Urothelium cell line (cell line): ENCODE measurements around the gene ZFP14.
"Not testable (repeated sequence)": the region's sequence is repeated elsewhere in the genome, so short reads cannot be mapped to it uniquely, and the experiment has no call there.

Experiments used
- DNase-seq: peaks from one replicate; pipeline ENCODE4 v3.0.0; 2011; ENCODE audit warnings: low spot score, mixed read lengths
- FAIRE-seq: peaks from 2 replicates; lab custom pipeline; 2011; peaks lifted over from hg19 to GRCh38; lab: Jason Lieb, UNC

The ZFP14 gene

DNA sequence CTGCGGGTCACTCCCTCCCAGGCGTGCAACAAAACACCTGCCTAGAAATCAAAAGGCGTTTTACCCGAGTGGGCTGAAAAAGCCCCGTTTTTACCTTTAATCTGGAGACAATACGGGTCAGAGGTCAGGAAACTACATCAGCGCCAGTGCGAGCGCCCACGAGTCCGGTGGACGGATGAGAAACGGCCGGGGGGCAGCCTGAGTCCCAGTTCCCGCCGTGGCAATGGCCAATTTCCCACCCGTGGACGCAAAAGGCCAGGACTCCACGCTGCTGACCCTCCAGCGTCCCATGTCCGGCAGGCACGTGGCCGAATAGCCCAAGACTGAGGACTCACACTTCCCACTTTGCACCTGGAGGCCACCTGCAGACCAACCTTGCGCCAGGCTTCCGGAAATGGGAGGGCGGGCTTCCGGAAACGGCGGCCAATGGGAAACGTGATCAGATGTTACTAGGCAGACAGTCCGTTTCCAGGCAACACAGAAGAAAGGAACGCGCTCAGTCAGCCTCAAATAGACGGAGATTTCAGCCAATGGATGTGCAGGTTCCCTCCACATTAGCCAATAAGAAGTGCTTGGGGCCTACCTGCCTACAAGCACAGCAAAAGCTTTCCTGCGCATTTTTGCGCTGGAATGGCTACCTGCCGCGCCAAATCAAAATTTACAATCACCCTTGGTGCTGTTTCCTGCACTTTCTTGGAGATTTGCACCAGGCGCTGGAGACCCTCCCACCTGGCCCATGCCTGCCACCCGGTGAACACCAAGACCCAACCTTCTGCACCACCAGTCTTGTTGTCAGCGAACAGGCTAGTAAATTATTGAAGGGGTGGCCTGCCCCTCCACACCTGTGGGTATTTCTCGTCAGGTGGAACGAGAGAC, 47.4 kb downstream of the ZFP14 start:
- DNase-seq, result peak; percentile 52

GRCh38 chr19:36330216-36330615, 48.8 kb downstream of the ZFP14 start:
- FAIRE-seq (no peak), DNase-seq (no peak)

More for the DNA sequence above, 47.4 kb downstream of the ZFP14 start:
- no peak for FAIRE-seq

DNA sequence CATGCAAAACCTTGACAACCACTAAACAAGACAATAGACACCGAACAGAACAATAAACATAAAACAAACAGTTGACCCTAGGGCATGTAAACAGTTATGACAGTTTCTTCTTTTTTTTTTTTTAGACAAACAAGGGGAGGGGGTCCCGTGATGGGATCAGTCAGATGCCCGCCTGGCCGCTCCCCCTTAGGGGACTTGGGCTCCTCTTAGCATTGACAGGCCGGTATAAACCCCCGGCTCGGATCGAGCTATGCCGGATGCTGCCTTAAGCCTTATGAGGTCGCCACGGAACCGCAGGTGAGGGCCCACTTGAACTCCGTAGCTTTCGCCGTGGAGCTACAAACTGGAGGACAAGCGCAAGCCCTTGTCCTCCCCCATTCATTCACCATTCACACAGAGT, 49.5 kb downstream of the ZFP14 start:
- not testable (repeated sequence) for FAIRE-seq

GRCh38 chr19:36326649-36327048, 52.4 kb downstream of the ZFP14 start:
- FAIRE-seq, DNase-seq: not testable (repeated sequence)

More for the DNA sequence above, 49.5 kb downstream of the ZFP14 start:
- DNase-seq, result not testable (repeated sequence)

GRCh38 chr19:36315164-36315563, 63.8 kb downstream of the ZFP14 start:
- DNase-seq, FAIRE-seq: not testable (repeated sequence)

DNA sequence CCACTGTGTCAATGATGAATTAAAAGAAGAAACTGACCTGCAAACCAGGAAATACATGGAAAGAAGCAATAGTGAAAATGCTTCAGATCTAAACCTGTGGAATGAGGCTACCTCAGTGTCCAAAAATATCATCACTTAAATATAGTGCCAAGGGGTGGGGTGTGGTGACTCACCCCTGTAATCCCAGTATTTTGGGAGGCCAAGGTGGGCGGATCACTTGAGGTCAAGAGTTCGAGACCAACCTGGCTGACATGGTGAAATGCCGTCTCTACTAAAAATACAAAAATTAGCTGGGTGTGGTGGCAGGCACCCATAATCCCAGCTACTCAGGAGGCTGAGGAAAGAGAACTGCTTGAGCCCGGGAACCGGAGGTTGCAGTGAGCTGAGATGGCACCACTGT, 64.9 kb downstream of the ZFP14 start:
- not testable (repeated sequence) for FAIRE-seq, DNase-seq

- not testable (repeated sequence) for FAIRE-seq, DNase-seq
These were observed 67.8 kb downstream of the ZFP14 start for GRCh38 chr19:36311098-36311760.

DNA sequence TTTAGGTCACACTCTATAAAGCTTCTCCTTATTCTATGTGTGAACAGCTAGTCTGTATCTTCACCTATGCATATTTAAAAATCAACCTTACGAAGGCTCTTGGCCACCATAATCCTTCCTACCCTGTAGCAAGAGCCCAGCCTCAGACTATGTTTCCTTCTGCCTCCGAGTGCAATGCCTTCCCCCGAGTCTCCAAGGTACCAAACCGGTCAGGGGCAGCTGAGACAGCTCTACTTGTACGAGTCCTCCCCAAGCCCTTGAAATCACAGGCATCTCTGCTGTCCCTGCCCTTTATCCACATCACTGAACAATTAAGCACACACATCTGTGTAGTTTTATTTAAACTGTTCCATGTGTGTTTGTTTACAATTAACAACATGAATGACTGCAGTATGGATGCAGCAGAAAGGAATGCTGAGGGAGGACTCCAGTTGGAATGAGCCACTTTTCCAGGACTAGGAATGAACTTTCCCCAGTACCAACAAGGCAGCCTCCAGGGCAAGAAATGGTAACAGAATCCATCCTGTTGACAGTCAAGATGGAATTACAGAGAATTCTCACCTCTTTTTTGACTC, 68.5 kb downstream of the ZFP14 start:
- not testable (repeated sequence) for FAIRE-seq, DNase-seq

DNA sequence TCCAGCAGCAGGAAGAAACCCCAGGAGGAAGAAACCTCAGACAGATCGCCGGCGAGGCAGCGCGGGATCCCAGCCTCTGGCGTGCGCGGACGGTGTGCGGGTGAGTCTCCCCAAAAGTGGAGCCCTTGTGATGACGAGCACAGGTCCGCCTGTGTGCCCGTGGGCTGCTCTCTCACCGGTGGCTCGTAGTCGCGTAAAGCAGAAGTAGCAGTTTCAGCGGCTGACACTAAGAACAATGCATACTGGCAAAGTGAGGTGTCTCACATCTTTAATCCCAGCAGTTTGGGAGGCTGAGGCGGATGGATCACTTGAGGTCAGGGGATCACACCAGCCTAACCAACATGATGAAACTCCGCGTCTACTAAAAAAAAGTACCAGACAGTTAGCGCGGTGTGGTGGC, 69.2 kb downstream of the ZFP14 start:
- not testable (repeated sequence) for DNase-seq, FAIRE-seq

GRCh38 chr19:36309309-36309708, 69.7 kb downstream of the ZFP14 start:
- not testable (repeated sequence) for DNase-seq, FAIRE-seq

DNA sequence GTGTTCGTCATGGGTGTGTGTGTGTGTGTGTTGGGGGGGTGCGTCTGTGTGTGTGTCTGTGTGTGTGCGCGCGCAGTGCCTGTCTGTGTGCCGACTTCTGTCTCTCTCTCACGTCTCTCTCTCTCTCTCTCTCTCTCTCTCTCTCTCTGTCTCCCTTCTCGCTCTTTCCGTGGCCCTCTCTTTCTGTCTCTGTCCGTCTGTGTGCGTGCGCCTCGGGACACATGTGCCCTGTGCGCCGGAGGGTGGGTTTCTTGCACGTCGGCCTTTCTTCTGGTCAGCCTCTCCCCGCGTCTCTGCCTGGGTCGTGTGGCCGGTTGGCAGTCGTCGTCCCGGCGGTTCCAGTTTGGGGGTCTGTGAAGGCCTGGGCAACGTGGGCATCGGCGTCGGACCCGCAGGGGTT, 86.7 kb downstream of the ZFP14 start:
- DNase-seq, FAIRE-seq: not testable (repeated sequence)
